Chondrocyte (in vitro differentiated cells): ENCODE results near the gene HCST. TPM values are rescaled to one million over a fixed set of nuclear protein-coding genes. Genes with fewer than 3 reads are reported as not detected.

ENCODE experiments used
- total RNA-seq: library from RNA; stranded (reverse); gene quantifications from 3 replicates; pipeline ENCODE4 v1.2.1, GENCODE V29; 2021

Gene HCST
- total RNA-seq, 1 donor from 2014 or later: 0.50 TPM

Other genes with a start within 250 kb of the HCST start
- 0.65 TPM in 1 of 3 replicates, not detected in the others for gene UPK1A, start 236.0 kb upstream of the HCST start, total RNA-seq
- gene ZBTB32, start 198.0 kb upstream of the HCST start, total RNA-seq: not detected in 3 replicates
- 27.3 to 31.5 TPM (median 30.8 TPM) in 3 replicates for gene KMT2B, start 184.5 kb upstream of the HCST start, total RNA-seq
- 0.59 to 1.4 TPM (median 0.99 TPM) in 3 replicates for gene IGFLR1, start 160.1 kb upstream of the HCST start, total RNA-seq
- gene U2AF1L4, start 157.1 kb upstream of the HCST start, total RNA-seq: 22.9 to 28.8 TPM (median 24.7 TPM) in 3 replicates
- gene PSENEN, start 156.9 kb upstream of the HCST start, total RNA-seq: 59.9 to 71.1 TPM (median 61.8 TPM) in 3 replicates
- gene LIN37, start 154.0 kb upstream of the HCST start, total RNA-seq: 11.9 to 18.6 TPM (median 13.5 TPM) in 3 replicates
- 0.75 to 5.7 TPM (median 5.0 TPM) in 3 replicates for gene HSPB6, start 145.5 kb upstream of the HCST start, total RNA-seq
- gene PROSER3, start 144.4 kb upstream of the HCST start, total RNA-seq: 17.4 to 24.6 TPM (median 20.3 TPM) in 3 replicates
- gene ARHGAP33, start 127.0 kb upstream of the HCST start, total RNA-seq: 8.5 to 14.6 TPM (median 12.0 TPM) in 3 replicates
- not detected in 3 replicates for gene PRODH2, start 89.7 kb upstream of the HCST start, total RNA-seq
- gene NPHS1, start 50.0 kb upstream of the HCST start, total RNA-seq: not detected in 3 replicates
- gene KIRREL2, start 45.6 kb upstream of the HCST start, total RNA-seq: 0.22 TPM in 1 of 3 replicates, not detected in the others
- 31.7 to 76.4 TPM (median 66.8 TPM) in 3 replicates for gene APLP1, start 34.0 kb upstream of the HCST start, total RNA-seq
- gene NFKBID, start 2.0 kb upstream of the HCST start, total RNA-seq: 4.4 to 5.0 TPM (median 4.4 TPM) in 3 replicates
- gene TYROBP, start 5.8 kb downstream of the HCST start, total RNA-seq: not detected in 3 replicates
- 18.4 to 23.3 TPM (median 21.0 TPM) in 3 replicates for gene LRFN3, start 33.8 kb downstream of the HCST start, total RNA-seq
- gene SDHAF1, start 92.7 kb downstream of the HCST start, total RNA-seq: 10.8 to 12.0 TPM (median 11.2 TPM) in 3 replicates
- 0.27 to 1.2 TPM (median 0.49 TPM) in 3 replicates for gene SYNE4, start 106.3 kb downstream of the HCST start, total RNA-seq
- gene ALKBH6, start 111.7 kb downstream of the HCST start, total RNA-seq: 17.9 to 23.7 TPM (median 19.9 TPM) in 3 replicates
- gene CLIP3, start 130.3 kb downstream of the HCST start, total RNA-seq: 51.2 to 59.0 TPM (median 53.8 TPM) in 3 replicates
- gene THAP8, start 151.8 kb downstream of the HCST start, total RNA-seq: 6.6 to 10.2 TPM (median 8.9 TPM) in 3 replicates
- 3.0 to 6.0 TPM (median 3.7 TPM) in 3 replicates for gene WDR62, start 152.4 kb downstream of the HCST start, total RNA-seq
- not detected in 3 replicates for gene OVOL3, start 208.6 kb downstream of the HCST start, total RNA-seq
- 43.5 to 61.6 TPM (median 49.2 TPM) in 3 replicates for gene POLR2I, start 212.3 kb downstream of the HCST start, total RNA-seq
- 181 to 201 TPM (median 199 TPM) in 3 replicates for gene TBCB, start 212.9 kb downstream of the HCST start, total RNA-seq
- gene CAPNS1, start 237.5 kb downstream of the HCST start, total RNA-seq: 509 to 762 TPM (median 724 TPM) in 3 replicates
- not detected in 3 replicates for gene COX7A1, start 249.9 kb downstream of the HCST start, total RNA-seq